Caki2 (cell line): ENCODE measurements around the gene ACVR1. TPM values are rescaled to one million over a fixed set of nuclear protein-coding genes. Genes with fewer than 3 reads are reported as not detected.

Experiments used
- DNase-seq: peaks from one replicate; pipeline ENCODE4 v3.0.0-alpha.2; 2015; ENCODE audit warnings: low read depth
- in situ Hi-C: cut with HindIII; loops from 2 replicates; pipeline ENCODE4 v1.10.0; 2016; ENCODE audit warnings: low sequenced_read_pairs, low pct_unique_long_range_greater_than_20kb, mixed read lengths
- total RNA-seq: library from RNA; depleted of rRNA; stranded (reverse); fragments of >200 nt; shearing (Covaris generic); gene quantifications from 2 replicates; pipeline ENCODE4 v1.2.3, GENCODE V29; 2014; ENCODE audit warnings: low replicate concordance

ACVR1 gene
- total RNA-seq, 1 experiment from 2014 or later, result 17.1 TPM

GRCh38 chr2:157815421-157815820, 60.7 kb downstream of the ACVR1 start:
- in situ Hi-C loops, result no loop called here
- DNase-seq, result no peak

GRCh38 chr2:157813467-157813866, 62.7 kb downstream of the ACVR1 start:
- DNase-seq, result peak; percentile 38
- in situ Hi-C loops, result no loop called here

GRCh38 chr2:157810037-157810436, 66.1 kb downstream of the ACVR1 start:
- in situ Hi-C loops, result no loop called here
- DNase-seq, result no peak

- DNase-seq, result no peak
- in situ Hi-C loops, result no loop called here
These were observed 66.9 kb downstream of the ACVR1 start for GRCh38 chr2:157809212-157809611.

GRCh38 chr2:157808421-157808820, 67.7 kb downstream of the ACVR1 start:
- in situ Hi-C loops, result no loop called here
- DNase-seq, result no peak

- no peak for DNase-seq
- in situ Hi-C loops, result no loop called here
These were observed 69.6 kb downstream of the ACVR1 start for GRCh38 chr2:157806426-157807077.

- DNase-seq, result no peak
- in situ Hi-C loops, result no loop called here
These were observed 70.6 kb downstream of the ACVR1 start for GRCh38 chr2:157805519-157805918.

GRCh38 chr2:157804355-157804754, 71.8 kb downstream of the ACVR1 start:
- DNase-seq, result no peak
- in situ Hi-C loops, result no loop called here

- DNase-seq, result no peak
- in situ Hi-C loops, result no loop called here
These were observed 72.2 kb downstream of the ACVR1 start for GRCh38 chr2:157803952-157804351.

GRCh38 chr2:157803476-157803875, 72.7 kb downstream of the ACVR1 start:
- in situ Hi-C loops, result no loop called here
- DNase-seq, result no peak

GRCh38 chr2:157800838-157801495, 75.2 kb downstream of the ACVR1 start:
- in situ Hi-C loops, result no loop called here
- DNase-seq, result no peak

GRCh38 chr2:157793053-157793612, 83.0 kb downstream of the ACVR1 start:
- no peak for DNase-seq
- in situ Hi-C loops, result loop anchor here (25.0 kb wide), 1 partner anchor 219 kb away; no protein-coding TSS in a partner anchor

- in situ Hi-C loops, result loop anchor here (25.0 kb wide), 1 partner anchor 220 kb away; no protein-coding TSS in a partner anchor
- peak; percentile 61 for DNase-seq
These were observed 83.6 kb downstream of the ACVR1 start for GRCh38 chr2:157792335-157793052.

- peak; percentile 48 for DNase-seq
- in situ Hi-C loops, result loop anchor here (25.0 kb wide), 1 partner anchor 222 kb away; no protein-coding TSS in a partner anchor
These were observed 85.3 kb downstream of the ACVR1 start for GRCh38 chr2:157790780-157791179.

- in situ Hi-C loops, result loop anchor here (25.0 kb wide), 1 partner anchor 222 kb away; no protein-coding TSS in a partner anchor
- DNase-seq, result no peak
These were observed 86.1 kb downstream of the ACVR1 start for GRCh38 chr2:157789933-157790511.

- DNase-seq, result no peak
- in situ Hi-C loops, result loop anchor here (25.0 kb wide), 1 partner anchor 223 kb away; no protein-coding TSS in a partner anchor
These were observed 86.9 kb downstream of the ACVR1 start for GRCh38 chr2:157789256-157789655.

- DNase-seq, result no peak
- in situ Hi-C loops, result loop anchor here (25.0 kb wide), 1 partner anchor 224 kb away; no protein-coding TSS in a partner anchor
These were observed 87.9 kb downstream of the ACVR1 start for GRCh38 chr2:157788201-157788600.

- in situ Hi-C loops, result loop anchor here (25.0 kb wide), 1 partner anchor 225 kb away; no protein-coding TSS in a partner anchor
- no peak for DNase-seq
These were observed 88.7 kb downstream of the ACVR1 start for GRCh38 chr2:157787364-157787938.
